ENCODE data around the gene DPY19L1. TPM values are rescaled to one million over a fixed set of nuclear protein-coding genes. Genes with fewer than 3 reads are reported as not detected.

The DPY19L1 gene
- total and polyA plus RNA-seq, 10 donors = 4.8 to 41.6 (median 28.3) TPM

DNA sequence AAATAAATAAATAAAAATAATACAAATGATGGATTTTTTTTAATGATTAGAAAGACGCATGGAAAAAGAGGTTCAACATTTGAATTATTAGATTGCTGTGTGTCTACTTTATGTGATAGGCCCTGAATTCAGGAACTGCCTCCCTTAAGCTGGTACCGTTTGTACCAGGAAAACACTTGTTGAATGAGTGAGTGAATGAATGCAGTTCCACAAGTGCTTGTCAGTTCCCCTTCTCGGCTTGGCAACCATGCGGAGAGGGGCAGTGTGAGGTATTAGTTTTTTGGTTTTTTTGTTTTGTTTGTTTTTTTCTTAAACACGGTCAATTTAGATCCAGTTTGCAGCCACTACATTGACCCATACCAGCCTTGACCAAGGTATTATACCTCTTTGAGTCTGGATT lies 2.1 kb upstream of the DPY19L1 start:
- H3K9me3 ChIP-seq = no peaks in the 10 kb centered on the region
- no peak overlapping the region for H3K4me3 ChIP-seq
- 88 to 94% (median 91%) methylated on average over 5 of the region's 5 CpGs for WGBS, 5 donors
- no peaks in the 10 kb centered on the region for H3K36me3 ChIP-seq
- intact Hi-C loops (cut with DNase I; ENCODE audit: low total_unique reads) = loop anchor here (10.0 kb wide), 1 partner anchor 215 kb away; no protein-coding TSS in a partner anchor
- no peaks in the 10 kb centered on the region for H3K27me3 ChIP-seq (replicated peaks in 1 of 7)
- TF ChIP-seq, protein P1, sequence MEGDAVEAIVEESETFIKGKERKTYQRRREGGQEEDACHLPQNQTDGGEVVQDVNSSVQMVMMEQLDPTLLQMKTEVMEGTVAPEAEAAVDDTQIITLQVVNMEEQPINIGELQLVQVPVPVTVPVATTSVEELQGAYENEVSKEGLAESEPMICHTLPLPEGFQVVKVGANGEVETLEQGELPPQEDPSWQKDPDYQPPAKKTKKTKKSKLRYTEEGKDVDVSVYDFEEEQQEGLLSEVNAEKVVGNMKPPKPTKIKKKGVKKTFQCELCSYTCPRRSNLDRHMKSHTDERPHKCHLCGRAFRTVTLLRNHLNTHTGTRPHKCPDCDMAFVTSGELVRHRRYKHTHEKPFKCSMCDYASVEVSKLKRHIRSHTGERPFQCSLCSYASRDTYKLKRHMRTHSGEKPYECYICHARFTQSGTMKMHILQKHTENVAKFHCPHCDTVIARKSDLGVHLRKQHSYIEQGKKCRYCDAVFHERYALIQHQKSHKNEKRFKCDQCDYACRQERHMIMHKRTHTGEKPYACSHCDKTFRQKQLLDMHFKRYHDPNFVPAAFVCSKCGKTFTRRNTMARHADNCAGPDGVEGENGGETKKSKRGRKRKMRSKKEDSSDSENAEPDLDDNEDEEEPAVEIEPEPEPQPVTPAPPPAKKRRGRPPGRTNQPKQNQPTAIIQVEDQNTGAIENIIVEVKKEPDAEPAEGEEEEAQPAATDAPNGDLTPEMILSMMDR (IDR thresholded peaks at IDR 0.05 in 8 of 11, conservative IDR thresholded peaks at IDR 0.05 in 3 of 11) = no peak
- no peak for TF ChIP-seq POLR2AphosphoS5 (IDR thresholded peaks at IDR 0.05)
- TF ChIP-seq POLR2A (IDR thresholded peaks at IDR 0.05) = no peak
- DNase-seq = no peak
- H3K27ac ChIP-seq = no peak overlapping the region
- peaks cover 14 to 33% (median 27%) of the 10 kb centered on the region in 6 donors for H3K4me1 ChIP-seq

DNA sequence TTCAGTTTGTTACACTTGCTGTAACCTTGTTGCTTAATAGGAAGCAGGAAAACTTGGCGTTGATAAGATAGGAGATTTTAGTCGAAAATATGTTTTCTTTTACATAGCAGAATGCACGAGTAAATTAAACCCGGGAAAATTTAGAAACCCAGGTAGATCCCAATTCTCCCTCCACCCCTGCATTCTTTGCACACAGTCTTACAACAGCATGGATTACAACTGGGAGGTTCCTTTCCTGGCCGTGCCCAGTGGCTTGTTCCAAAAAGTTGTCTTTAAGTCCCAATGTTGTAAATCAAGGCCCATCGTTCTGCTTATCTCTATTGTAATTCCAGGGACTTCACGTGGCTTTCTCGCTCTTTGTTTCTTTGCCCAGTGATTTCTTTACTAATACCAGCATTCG lies 1.1 kb upstream of the DPY19L1 start:
- intact Hi-C loops (cut with DNase I; ENCODE audit: low total_unique reads) = loop anchor here (10.0 kb wide), 1 partner anchor 214 kb away; no protein-coding TSS in a partner anchor
- Histone ChIP-seq H3K4me3 (peak overlapping the region in 7 of 8 donors; percentile 63 to 97 (median 86)), H3K36me3 (no peaks in the 10 kb centered on the region), H3K4me1 (peaks cover 14 to 43% (median 27%) of the 10 kb centered on the region in 6 donors), H3K27me3 (replicated peaks in 1 of 7) (no peaks in the 10 kb centered on the region), H3K9me3 (no peaks in the 10 kb centered on the region), H3K27ac (peak overlapping the region in 7 of 8 donors; percentile 82 to 91 (median 89))
- TF ChIP-seq POLR2AphosphoS5 (IDR thresholded peaks at IDR 0.05) (no peak), POLR2A (IDR thresholded peaks at IDR 0.05) (no peak)
- TF ChIP-seq, protein P1 (IDR thresholded peaks at IDR 0.05 in 8 of 11, conservative IDR thresholded peaks at IDR 0.05 in 3 of 11) = no peak
- WGBS, 5 donors = 46 to 53% (median 49%) methylated on average over 9 of the region's 9 CpGs
- DNase-seq = no peak

DNA sequence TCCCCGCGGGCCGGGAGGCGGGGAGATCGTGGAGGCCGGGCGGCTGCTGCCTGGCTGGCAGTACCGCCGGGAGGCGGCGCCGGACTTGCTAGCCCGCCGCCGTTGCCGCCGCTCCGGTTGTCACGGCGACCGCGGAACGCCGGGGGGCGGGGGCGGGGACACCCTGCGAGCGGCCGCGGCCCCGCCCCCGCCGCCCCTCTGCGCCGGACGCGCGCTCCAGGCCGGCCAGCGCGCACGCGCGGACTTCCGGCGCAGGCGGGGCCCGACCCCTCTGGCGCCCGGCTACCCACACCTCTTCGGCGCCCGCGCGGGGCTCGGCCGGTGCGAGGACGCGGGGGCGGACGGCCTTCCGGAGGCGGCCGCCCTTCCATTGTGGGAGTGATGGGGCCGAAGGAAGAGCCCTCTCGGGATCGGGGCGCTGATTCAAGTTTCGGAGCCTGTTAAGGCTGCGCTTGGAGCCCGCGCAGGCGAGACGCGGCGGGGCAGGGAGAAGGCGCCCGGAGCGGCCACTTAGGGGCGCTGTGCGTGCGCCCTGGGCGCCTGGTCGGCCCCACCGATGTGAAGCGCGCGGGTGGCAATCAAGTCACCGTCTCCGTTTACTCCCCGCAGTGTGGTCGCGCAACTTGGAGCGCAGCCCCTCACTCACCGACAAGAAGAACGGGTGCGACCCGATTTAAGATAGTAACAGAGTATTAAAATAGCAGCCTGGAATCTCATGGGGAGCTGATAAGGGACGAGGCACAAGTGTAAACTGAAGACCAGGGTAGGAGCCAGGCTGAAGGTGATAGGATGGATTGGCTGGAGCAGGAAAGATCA lies 449 bp upstream of the DPY19L1 start:
- peak; percentile 70 to 84 (median 78) for TF ChIP-seq POLR2AphosphoS5 (IDR thresholded peaks at IDR 0.05)
- no peak for TF ChIP-seq POLR2A (IDR thresholded peaks at IDR 0.05)
- TF ChIP-seq, protein P1 (IDR thresholded peaks at IDR 0.05 in 8 of 11, conservative IDR thresholded peaks at IDR 0.05 in 3 of 11) = peak; percentile 48 to 94 (median 88)
- peak overlapping the region; percentile 75 to 91 (median 87) for H3K27ac ChIP-seq
- DNase-seq = peak; percentile 99
- H3K27me3 ChIP-seq (replicated peaks in 1 of 7) = no peaks in the 10 kb centered on the region
- no peaks in the 10 kb centered on the region for H3K9me3 ChIP-seq
- no peaks in the 10 kb centered on the region for H3K36me3 ChIP-seq
- peak overlapping the region; percentile 64 to 97 (median 84) for H3K4me3 ChIP-seq
- H3K4me1 ChIP-seq = peaks cover 14 to 47% (median 27%) of the 10 kb centered on the region in 6 donors
- 0 to 2% (median 0%) methylated on average over 28 to 100 of the region's 100 CpGs for WGBS, 5 donors
- intact Hi-C loops (cut with DNase I; ENCODE audit: low total_unique reads) = loop anchor here (10.0 kb wide), 1 partner anchor 213 kb away; no protein-coding TSS in a partner anchor

Measured in spleen (tissue), 11 donors.